ENCODE measurements around the gene IRF2BP1. TPM values are rescaled to one million over a fixed set of nuclear protein-coding genes. Genes with fewer than 3 reads are reported as not detected.
A peak's percentile ranks its signal among the peaks of the same experiment; 100 is the strongest.

IRF2BP1 gene
- polyA plus RNA-seq, 3 donors = 2.0 to 3.9 (median 2.1) TPM

DNA sequence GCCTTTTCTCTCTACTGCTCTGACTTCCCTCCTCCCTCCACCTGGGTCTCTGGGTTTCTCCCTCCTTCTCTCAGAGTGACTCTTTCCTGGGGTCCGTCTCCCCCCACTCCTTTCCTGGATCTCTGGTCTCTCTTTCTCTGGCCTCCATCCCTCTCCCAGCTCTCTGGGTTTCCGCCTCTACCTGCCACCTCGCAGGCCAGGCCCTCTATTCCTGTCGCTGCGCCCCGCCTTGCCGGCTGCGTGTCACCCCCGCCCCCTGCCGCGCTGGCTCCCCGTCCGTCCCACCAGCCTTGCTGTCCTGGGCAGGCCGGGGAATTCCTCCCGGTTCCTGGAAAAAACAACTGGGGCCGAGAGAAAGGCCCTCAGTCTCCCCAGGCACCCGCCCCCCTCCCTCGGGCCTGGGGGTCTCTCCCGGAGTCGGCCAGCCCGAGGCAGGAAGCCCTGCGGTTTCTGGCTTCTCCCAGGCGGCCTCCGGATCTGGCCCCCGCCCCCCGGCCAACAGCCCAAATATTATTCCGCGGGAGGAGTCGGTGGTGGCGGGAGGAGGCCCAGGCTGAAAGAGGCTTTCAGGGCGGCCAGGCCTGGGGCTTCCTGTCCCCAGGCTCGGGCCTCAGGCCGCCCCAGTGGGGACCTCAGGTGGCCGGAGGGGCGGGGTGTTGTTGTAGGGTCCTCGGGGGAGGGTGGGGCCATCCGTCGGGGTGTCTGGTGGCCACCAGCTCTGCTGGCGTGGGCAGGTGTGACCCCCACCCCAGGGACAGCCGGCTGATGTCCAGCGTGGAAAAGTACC is 9.3 kb downstream of the IRF2BP1 start:
- H3K27me3 ChIP-seq (ENCODE audit: control insufficient read depth in 2 of 2, insufficient read depth in 2 of 2, low read length in 2 of 2) = peaks cover 23 to 56% of the 10 kb centered on the region in 2 donors
- H3K27me3 Mint-ChIP-seq (ENCODE audit: low read depth in 3 of 3) = peaks cover 53 to 67% (median 59%) of the 10 kb centered on the region in 3 donors
- WGBS (ENCODE audit: insufficient coverage) = 2% methylated on average over 29 of the region's 41 CpGs

GRCh38 chr19:45876161-45876410 is 9.9 kb downstream of the IRF2BP1 start:
- Mint-ChIP-seq H3K4me3 (peak overlapping the region in 1 of 2 donors; percentile 66), H3K4me1 (peaks cover 12% of the 10 kb centered on the region), H3K9me3 (peaks cover 0 to 9% (median 0%) of the 10 kb centered on the region in 7 donors), H3K27ac (no peak overlapping the region), H3K27me3 (ENCODE audit: low read depth in 3 of 3) (peaks cover 56 to 66% (median 61%) of the 10 kb centered on the region in 3 donors), H3K36me3 (peaks cover 0 to 4% of the 10 kb centered on the region in 2 donors)
- intact Hi-C loops (cut with micrococcal nuclease) = no loop called here
- Histone ChIP-seq H3K4me3 (replicated peaks in 1 of 3; ENCODE audit: low read depth in 2 of 3, low read length in 3 of 3) (no peak overlapping the region), H3K4me1 (ENCODE audit: control insufficient read depth in 1 of 2, insufficient read depth in 2 of 2, low read length in 2 of 2) (peaks cover 4 to 7% of the 10 kb centered on the region in 2 donors), H3K36me3 (replicated peaks in 1 of 2; ENCODE audit: control insufficient read depth in 1 of 2, insufficient read depth in 2 of 2, low read length in 2 of 2) (no peaks in the 10 kb centered on the region), H3K27me3 (ENCODE audit: control insufficient read depth in 2 of 2, insufficient read depth in 2 of 2, low read length in 2 of 2) (peaks cover 23 to 53% of the 10 kb centered on the region in 2 donors), H3K4me2 (replicated peaks; ENCODE audit: extremely low read depth, low read length, poor library complexity, severe bottlenecking) (no peak overlapping the region), H3K9ac (ENCODE audit: insufficient read depth, low read length, poor library complexity, severe bottlenecking) (no peak overlapping the region), H3K27ac (ENCODE audit: low read depth in 1 of 2, low read length in 2 of 2) (no peak overlapping the region), H3K79me2 (ENCODE audit: insufficient read depth, low read length) (no peaks in the 10 kb centered on the region), H4K20me1 (ENCODE audit: insufficient read depth, low read length) (no peaks in the 10 kb centered on the region), H3K9me3 (replicated peaks in 1 of 2; ENCODE audit: control insufficient read depth in 1 of 2, insufficient read depth in 1 of 2, low read length in 2 of 2) (no peaks in the 10 kb centered on the region), H2AFZ (ENCODE audit: insufficient read depth, low read depth, low read length, poor library complexity, severe bottlenecking) (no peak overlapping the region)
- no peak for DNase-seq
- TF ChIP-seq, protein P1, sequence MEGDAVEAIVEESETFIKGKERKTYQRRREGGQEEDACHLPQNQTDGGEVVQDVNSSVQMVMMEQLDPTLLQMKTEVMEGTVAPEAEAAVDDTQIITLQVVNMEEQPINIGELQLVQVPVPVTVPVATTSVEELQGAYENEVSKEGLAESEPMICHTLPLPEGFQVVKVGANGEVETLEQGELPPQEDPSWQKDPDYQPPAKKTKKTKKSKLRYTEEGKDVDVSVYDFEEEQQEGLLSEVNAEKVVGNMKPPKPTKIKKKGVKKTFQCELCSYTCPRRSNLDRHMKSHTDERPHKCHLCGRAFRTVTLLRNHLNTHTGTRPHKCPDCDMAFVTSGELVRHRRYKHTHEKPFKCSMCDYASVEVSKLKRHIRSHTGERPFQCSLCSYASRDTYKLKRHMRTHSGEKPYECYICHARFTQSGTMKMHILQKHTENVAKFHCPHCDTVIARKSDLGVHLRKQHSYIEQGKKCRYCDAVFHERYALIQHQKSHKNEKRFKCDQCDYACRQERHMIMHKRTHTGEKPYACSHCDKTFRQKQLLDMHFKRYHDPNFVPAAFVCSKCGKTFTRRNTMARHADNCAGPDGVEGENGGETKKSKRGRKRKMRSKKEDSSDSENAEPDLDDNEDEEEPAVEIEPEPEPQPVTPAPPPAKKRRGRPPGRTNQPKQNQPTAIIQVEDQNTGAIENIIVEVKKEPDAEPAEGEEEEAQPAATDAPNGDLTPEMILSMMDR (IDR thresholded peaks at IDR 0.05) = no peak
- 0% methylated on average over 2 of the region's 4 CpGs for WGBS (ENCODE audit: insufficient coverage)

More for the DNA sequence above, 9.3 kb downstream of the IRF2BP1 start:
- peaks cover 12% of the 10 kb centered on the region for H3K4me1 Mint-ChIP-seq
- peak overlapping the region in 1 of 2 donors; percentile 66 for H3K4me3 Mint-ChIP-seq
- no peak for DNase-seq
- Histone ChIP-seq H4K20me1 (ENCODE audit: insufficient read depth, low read length) (no peaks in the 10 kb centered on the region), H3K9ac (ENCODE audit: insufficient read depth, low read length, poor library complexity, severe bottlenecking) (peak overlapping the region; percentile 42), H2AFZ (ENCODE audit: insufficient read depth, low read depth, low read length, poor library complexity, severe bottlenecking) (no peak overlapping the region), H3K4me3 (replicated peaks in 1 of 3; ENCODE audit: low read depth in 2 of 3, low read length in 3 of 3) (no peak overlapping the region), H3K36me3 (replicated peaks in 1 of 2; ENCODE audit: control insufficient read depth in 1 of 2, insufficient read depth in 2 of 2, low read length in 2 of 2) (no peaks in the 10 kb centered on the region), H3K9me3 (replicated peaks in 1 of 2; ENCODE audit: control insufficient read depth in 1 of 2, insufficient read depth in 1 of 2, low read length in 2 of 2) (no peaks in the 10 kb centered on the region), H3K4me2 (replicated peaks; ENCODE audit: extremely low read depth, low read length, poor library complexity, severe bottlenecking) (no peak overlapping the region), H3K4me1 (ENCODE audit: control insufficient read depth in 1 of 2, insufficient read depth in 2 of 2, low read length in 2 of 2) (peaks cover 4 to 7% of the 10 kb centered on the region in 2 donors), H3K27ac (ENCODE audit: low read depth in 1 of 2, low read length in 2 of 2) (no peak overlapping the region), H3K79me2 (ENCODE audit: insufficient read depth, low read length) (no peaks in the 10 kb centered on the region)
- TF ChIP-seq, protein P1 (IDR thresholded peaks at IDR 0.05) = no peak
- H3K9me3 Mint-ChIP-seq = peaks cover 0 to 9% (median 0%) of the 10 kb centered on the region in 7 donors
- H3K36me3 Mint-ChIP-seq = peaks cover 0 to 4% of the 10 kb centered on the region in 2 donors
- intact Hi-C loops (cut with micrococcal nuclease) = no loop called here
- H3K27ac Mint-ChIP-seq = no peak overlapping the region

Data from CD14-positive monocyte (primary cell).